ENCODE measurements around the gene UNC93B1.

Gene UNC93B1

GRCh38 chr11:68014947-68015447 lies 11.1 kb upstream of the UNC93B1 start:
- Histone ChIP-seq H3K4me2 (ENCODE audit: low read depth, low read length, poor library complexity, severe bottlenecking) (no peak overlapping the region), H3K9ac (ENCODE audit: low read depth, low read length, poor library complexity, severe bottlenecking) (no peak overlapping the region)

GRCh38 chr11:68014157-68014946 lies 10.5 kb upstream of the UNC93B1 start:
- H3K9me3 ChIP-seq (ENCODE audit: insufficient read depth, low read depth, low read length), result no peaks in the 10 kb centered on the region
- H3F3A ChIP-seq (ENCODE audit: low read depth), result no peaks in the 10 kb centered on the region
- H3K79me2 ChIP-seq (ENCODE audit: insufficient read depth, low read length), result no peaks in the 10 kb centered on the region
- H3K36me3 ChIP-seq (ENCODE audit: insufficient read depth, low read length), result no peaks in the 10 kb centered on the region
- no peak overlapping the region for H3K4me2 ChIP-seq (ENCODE audit: low read depth, low read length, poor library complexity, severe bottlenecking)
- TF ChIP-seq CTCF (conservative IDR thresholded peaks at IDR 0.05; ENCODE audit: low read length), result no peak
- TF ChIP-seq EZH2phosphoT487 (IDR thresholded peaks at IDR 0.05; ENCODE audit: borderline replicate concordance), result no peak
- peaks cover 25% of the 10 kb centered on the region for H3K4me1 ChIP-seq (ENCODE audit: insufficient read depth, low read length, poor library complexity, severe bottlenecking)
- no peak overlapping the region for H2AFZ ChIP-seq (ENCODE audit: low read length)
- no peaks in the 10 kb centered on the region for H4K20me1 ChIP-seq (ENCODE audit: insufficient read depth, low read length, poor library complexity, severe bottlenecking)
- H3K27me3 ChIP-seq (ENCODE audit: insufficient read depth, low read length, poor library complexity, severe bottlenecking), result no peaks in the 10 kb centered on the region
- no peaks in the 10 kb centered on the region for H3K9me2 ChIP-seq (replicated peaks; ENCODE audit: low read depth, low read length)
- no peak overlapping the region for H3K9ac ChIP-seq (ENCODE audit: low read depth, low read length, poor library complexity, severe bottlenecking)
- no peak overlapping the region for H3K4me3 ChIP-seq (ENCODE audit: low read length, poor library complexity, severe bottlenecking)

More at GRCh38 chr11:68014947-68015447, 11.1 kb upstream of the UNC93B1 start:
- Histone ChIP-seq H3K9me2 (replicated peaks; ENCODE audit: low read depth, low read length) (no peaks in the 10 kb centered on the region), H2AFZ (ENCODE audit: low read length) (no peak overlapping the region), H3K9me3 (ENCODE audit: insufficient read depth, low read depth, low read length) (no peaks in the 10 kb centered on the region), H3K4me3 (ENCODE audit: low read length, poor library complexity, severe bottlenecking) (no peak overlapping the region), H3F3A (ENCODE audit: low read depth) (no peaks in the 10 kb centered on the region), H3K79me2 (ENCODE audit: insufficient read depth, low read length) (no peaks in the 10 kb centered on the region), H3K4me1 (ENCODE audit: insufficient read depth, low read length, poor library complexity, severe bottlenecking) (peaks cover 20% of the 10 kb centered on the region), H4K20me1 (ENCODE audit: insufficient read depth, low read length, poor library complexity, severe bottlenecking) (no peaks in the 10 kb centered on the region), H3K27me3 (ENCODE audit: insufficient read depth, low read length, poor library complexity, severe bottlenecking) (no peaks in the 10 kb centered on the region), H3K36me3 (ENCODE audit: insufficient read depth, low read length) (no peaks in the 10 kb centered on the region)
- TF ChIP-seq EZH2phosphoT487 (IDR thresholded peaks at IDR 0.05; ENCODE audit: borderline replicate concordance), result no peak

GRCh38 chr11:68013611-68014156 lies 9.8 kb upstream of the UNC93B1 start:
- Histone ChIP-seq H4K20me1 (ENCODE audit: insufficient read depth, low read length, poor library complexity, severe bottlenecking) (no peaks in the 10 kb centered on the region), H3F3A (ENCODE audit: low read depth) (no peaks in the 10 kb centered on the region), H3K79me2 (ENCODE audit: insufficient read depth, low read length) (no peaks in the 10 kb centered on the region), H3K9me2 (replicated peaks; ENCODE audit: low read depth, low read length) (no peaks in the 10 kb centered on the region), H3K4me1 (ENCODE audit: insufficient read depth, low read length, poor library complexity, severe bottlenecking) (peaks cover 29% of the 10 kb centered on the region), H2AFZ (ENCODE audit: low read length) (no peak overlapping the region), H3K36me3 (ENCODE audit: insufficient read depth, low read length) (no peaks in the 10 kb centered on the region), H3K4me3 (ENCODE audit: low read length, poor library complexity, severe bottlenecking) (no peak overlapping the region), H3K9me3 (ENCODE audit: insufficient read depth, low read depth, low read length) (no peaks in the 10 kb centered on the region), H3K9ac (ENCODE audit: low read depth, low read length, poor library complexity, severe bottlenecking) (no peak overlapping the region), H3K27me3 (ENCODE audit: insufficient read depth, low read length, poor library complexity, severe bottlenecking) (no peaks in the 10 kb centered on the region), H3K4me2 (ENCODE audit: low read depth, low read length, poor library complexity, severe bottlenecking) (no peak overlapping the region)
- no peak for TF ChIP-seq CTCF (conservative IDR thresholded peaks at IDR 0.05; ENCODE audit: low read length)
- no peak for TF ChIP-seq EZH2phosphoT487 (IDR thresholded peaks at IDR 0.05; ENCODE audit: borderline replicate concordance)

All from Loucy (cell line).